NCI-H748 treated with DMSO at 0.1 percent for 48 hours (cell line): ENCODE results near the gene USF1.

Experiments used
- DNase-seq: peaks from one replicate; lab custom pipeline; 2025; lab: John Stamatoyannopoulos, UW

USF1 gene, protein sequence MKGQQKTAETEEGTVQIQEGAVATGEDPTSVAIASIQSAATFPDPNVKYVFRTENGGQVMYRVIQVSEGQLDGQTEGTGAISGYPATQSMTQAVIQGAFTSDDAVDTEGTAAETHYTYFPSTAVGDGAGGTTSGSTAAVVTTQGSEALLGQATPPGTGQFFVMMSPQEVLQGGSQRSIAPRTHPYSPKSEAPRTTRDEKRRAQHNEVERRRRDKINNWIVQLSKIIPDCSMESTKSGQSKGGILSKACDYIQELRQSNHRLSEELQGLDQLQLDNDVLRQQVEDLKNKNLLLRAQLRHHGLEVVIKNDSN

DNA sequence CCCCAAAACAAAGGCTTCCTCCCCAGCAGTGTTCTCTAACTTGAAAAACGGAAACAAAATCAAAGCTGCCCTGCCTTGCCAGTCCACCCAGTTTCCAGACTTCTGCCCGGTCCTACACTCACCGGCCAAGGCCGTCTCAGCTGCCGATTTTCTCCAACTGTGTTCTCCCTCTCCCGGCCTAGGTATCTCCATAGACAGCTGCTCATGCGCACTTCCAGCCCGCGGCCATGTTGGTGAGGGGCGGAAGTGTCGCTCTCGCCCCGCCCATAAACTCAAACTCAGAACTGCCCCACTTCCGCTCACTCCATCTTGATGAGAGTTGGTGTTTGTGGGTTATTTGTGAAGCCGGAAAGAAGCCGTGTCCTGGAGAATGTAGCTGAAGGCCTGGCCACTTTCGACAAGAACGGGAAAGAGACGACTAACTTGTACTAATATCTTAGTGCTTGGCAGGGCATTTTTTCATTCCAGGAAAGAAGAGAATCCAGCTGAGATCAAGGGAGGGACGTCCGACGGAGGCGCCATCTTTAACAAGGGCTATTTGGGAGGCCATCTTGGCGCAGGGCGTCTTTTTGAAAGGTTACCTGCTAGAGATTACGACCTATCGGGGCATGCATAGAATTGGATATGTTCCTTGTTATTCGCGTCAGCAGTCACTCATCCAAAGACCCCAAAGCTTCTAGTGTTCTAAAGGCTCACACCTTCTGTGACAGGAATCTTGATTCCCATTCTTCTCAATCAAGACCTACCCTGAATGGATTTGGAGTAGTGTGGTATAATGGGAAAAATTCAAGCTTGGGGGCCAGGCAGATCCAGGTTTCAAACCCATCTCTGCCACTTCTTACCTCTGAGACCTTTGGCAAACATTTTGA, at the start of gene USF1:
Gene USF1, minus strand, starts transcription at position 242 of the 869 bp plus-strand sequence. CDS start 2,702 bp downstream, outside the sequence.
- DNase-seq = peak; percentile 93

DNA sequence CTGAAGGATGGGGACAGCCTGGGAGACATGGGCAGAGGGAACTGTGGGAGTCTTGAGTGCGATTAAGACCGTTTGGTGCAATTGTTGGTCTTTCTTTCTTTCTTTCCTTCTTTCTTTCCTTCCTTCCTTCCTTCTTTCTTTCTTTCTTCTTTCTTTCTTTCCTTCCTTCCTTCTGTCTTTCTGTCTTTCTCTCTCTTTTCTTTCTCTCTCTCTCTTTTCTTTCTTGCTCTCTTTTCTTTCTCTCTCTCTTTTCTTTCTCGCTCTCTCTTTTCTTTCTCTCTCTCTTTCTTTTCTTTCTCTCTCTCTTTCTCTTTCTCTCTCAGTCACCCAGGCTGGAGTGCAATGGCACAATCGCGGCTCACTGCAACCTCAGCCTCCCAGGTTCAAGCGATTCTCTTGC, 49.5 kb upstream of the USF1 start:
- DNase-seq = no peak

DNA sequence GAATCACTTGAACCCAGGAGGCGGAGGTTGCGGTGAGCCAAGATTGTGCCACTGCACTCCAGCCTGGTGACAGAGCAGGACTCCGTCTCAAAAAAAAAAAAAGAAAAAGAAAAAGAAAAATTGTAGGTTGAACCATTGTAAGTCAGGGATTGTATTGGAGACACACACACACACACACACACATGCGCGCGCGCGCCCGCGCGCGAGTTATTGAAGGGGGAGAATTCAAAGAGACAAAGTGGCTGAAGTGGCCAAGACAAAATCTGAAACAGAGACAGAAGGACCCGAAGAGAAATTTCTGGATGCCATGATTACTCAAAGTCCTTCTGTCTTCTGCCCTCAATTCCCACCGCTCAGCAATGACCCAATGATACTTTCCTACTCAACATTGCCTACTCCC, 48.7 kb upstream of the USF1 start:
- no peak for DNase-seq

- no peak for DNase-seq
These were observed 46.8 kb upstream of the USF1 start for GRCh38 chr1:161092621-161093028.

DNA sequence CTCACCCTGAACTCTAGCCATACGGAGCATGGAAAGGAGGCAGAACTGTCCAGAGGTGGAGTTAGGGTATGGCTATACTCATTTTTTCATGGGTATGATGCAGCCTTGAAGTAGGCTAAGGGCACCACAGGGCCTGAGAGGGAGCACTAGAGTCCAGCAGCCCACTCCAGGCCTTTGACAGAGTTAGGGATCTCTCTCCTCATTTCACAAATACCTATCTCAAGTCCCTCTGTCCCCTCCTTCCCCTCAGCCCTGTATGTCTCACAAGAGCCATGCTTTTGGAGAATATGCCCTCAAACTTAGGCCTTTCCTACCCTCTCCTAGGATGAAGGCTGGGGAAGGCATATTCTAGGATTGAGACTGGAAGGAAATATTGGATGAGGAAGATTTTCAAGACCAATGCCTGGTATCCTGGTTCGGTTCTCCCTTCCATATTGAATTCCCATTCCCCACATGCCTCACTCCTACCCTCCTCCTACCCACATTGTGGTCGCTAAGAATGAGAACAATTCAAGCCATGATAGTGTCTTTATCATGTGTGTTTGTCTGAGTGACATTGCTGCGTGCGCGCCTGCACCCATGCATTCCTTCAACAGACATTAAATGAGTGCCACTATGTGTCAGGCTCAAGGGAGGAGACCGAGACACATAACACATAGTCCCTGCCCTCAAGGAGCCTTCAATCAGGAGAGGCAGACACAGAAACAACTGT, 46.2 kb upstream of the USF1 start:
- no peak for DNase-seq

- DNase-seq = no peak
These were observed 45.3 kb upstream of the USF1 start for GRCh38 chr1:161091093-161091492.

DNA sequence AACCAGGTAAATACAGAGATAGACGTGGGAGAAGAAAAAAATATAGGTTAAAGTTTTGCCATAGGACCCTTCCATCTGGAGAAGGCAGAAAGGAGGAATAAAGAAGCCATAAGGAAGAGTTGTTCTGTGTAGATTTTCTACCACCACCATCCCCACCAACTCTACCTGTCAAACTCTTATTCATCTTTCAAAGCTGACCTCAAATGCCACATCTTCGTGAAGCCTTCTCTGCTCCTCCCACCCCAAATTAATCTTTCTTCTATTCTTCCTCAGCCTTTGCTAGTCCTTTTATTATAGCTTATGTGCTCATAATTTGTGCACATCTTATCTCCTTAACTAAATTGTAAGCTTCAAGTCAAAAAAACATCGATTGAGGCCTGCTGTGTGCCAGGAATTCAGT, 44.8 kb upstream of the USF1 start:
- no peak for DNase-seq

- no peak for DNase-seq
These were observed 44.2 kb upstream of the USF1 start for GRCh38 chr1:161089938-161090337.

DNA sequence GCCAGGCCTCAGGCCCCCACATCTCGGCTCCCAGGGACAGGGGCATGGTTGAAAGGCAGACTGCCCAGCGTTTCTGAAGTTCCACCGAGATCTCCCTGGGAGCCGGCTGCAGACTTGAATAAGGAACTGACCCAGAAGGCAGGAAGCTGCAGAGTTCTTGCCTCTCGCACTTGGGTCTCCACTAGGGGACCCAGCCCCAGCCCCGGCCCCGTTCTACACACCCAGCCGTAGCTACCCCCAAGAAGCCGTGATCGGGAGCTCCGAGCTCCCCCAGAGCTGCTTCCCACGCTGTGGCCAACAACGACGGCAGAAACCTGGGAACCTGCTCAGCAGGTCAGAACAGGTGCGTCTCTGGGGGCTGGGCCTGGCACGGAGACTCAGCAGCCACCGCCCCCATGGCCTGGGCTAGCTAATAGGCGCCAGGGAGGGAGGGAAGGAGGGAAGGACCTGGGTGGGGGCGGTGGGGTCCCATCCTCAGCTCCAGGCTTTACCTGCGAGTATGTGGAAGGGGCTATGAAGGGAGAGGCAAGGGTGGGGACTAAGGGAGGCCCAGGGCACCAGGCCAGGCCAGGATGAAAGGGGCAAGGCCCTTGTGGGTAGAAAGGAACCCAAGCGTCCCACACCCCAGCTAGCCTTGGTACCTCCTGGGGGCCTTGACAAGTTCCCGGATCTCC, 43.6 kb upstream of the USF1 start, which contains the start of gene NECTIN4:
Gene NECTIN4, minus strand, starts transcription at position 308 of the 674 bp plus-strand sequence. Its CDS starts 262 bp downstream, at position 46.
- DNase-seq = no peak

- DNase-seq = no peak
These were observed 42.9 kb upstream of the USF1 start for GRCh38 chr1:161088587-161089110.

GRCh38 chr1:161086457-161086856, 40.7 kb upstream of the USF1 start:
- no peak for DNase-seq

DNA sequence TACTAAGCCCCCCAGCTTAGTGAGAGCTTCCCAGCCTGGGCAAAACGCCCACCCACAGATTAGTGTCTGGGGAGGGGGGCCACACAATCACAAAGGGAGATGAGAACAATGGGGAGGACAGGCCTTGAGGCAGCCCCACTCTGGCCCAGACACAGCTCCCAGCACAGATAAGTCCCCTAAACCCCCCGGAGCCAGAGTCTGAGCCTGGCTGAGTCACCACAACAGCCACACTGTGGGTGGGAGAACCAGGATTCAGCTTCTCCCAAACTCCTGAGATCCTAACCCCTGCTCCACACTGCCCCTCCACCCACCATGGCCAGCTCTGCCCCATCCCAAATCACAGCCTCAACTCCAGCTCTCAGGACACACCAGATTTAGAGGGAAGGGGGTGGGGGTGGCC, 39.4 kb upstream of the USF1 start:
- DNase-seq = no peak

DNA sequence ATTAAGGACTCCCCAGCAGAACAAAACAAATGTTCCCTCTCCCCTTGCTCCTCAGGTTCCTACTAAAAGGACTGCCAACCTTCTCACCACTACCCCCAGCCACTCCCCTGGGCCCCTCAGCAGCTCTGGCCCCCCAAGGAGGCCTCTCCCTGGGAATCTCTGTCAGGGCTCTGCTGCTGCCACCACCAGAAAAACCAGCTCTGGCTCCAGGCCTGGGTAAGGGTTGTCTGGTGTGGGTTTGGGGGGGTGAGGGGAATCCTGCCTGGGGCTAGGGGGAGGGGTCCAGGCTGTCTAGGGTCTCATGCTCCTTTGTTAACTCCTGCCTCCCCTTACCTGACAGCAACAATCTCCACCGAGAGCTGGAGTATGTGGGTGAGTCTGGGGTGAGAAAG, 38.8 kb upstream of the USF1 start:
- no peak for DNase-seq

DNA sequence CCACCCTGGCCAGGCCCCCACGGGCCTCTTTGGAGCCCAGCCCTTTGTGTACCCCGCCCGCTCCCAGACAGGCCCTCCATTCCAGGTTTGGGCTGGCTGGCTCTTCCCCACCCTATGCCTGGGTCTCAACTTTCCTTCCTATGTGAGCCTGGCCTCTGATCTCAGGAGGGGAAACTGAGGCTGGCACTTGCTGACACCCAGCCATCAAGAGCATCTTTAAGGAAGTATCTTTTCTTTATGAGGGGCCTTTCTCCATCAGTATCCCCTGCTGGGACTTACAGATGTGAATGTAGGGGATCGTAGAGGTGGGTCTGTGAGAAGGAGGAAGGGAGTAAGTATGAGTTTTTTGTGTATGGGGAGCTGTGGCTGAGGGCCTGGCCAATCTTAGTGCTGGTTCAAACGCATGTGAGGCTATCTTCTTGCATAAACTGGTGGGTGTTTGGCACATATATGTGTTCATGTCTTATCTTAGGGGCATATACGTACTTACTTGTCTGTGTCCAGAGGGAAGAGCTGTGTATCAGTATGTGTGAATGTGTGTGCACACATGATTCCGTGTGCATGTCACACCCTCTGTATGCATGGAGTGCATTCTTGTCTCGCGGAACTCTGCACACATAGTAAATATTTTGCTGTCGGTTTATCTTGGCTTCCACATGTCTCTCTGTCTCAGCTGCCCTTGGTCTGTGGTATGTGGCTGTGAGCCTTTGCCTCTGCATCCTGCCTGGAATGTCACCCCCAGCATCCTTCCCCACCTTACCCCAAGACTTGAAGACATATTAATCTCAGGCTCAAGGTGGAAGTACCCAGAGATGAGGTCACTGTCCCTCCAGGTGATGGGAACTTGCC, 38.2 kb upstream of the USF1 start:
- no peak for DNase-seq

DNA sequence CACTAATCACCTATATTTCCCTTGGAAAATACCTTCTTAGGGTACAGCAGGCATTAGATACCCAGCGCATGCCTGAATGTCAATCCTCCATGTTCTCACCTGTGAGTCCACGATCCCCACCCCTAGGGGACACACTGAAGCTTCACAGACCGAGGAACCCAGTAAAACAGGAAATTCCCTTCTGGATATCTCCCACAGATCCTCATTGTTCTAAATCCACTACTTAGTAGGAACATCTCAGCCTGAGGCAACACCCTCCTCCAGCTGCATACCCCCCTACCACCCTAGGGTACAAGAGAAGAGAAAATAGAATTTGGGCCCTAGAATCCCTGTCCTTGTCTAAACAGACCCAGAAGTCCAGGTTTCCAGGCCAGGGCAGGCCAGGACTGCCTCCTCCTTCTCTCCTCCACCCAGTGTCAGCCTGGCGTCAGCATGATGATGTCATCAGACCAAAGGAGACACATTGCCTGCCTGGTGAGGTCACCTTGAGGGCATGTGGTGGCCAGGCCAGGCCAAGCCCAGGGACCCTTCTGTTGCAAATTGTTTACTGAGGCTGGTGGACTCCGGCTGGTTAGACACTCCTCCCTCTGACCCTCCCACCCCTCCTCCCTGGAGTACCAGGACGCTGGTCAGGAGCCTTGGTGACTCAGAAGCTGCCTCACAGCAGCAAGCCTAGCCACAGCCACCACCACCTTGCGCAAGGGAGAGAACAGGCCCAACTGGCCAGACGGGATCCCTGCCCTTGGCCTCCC, 37.4 kb upstream of the USF1 start:
- DNase-seq = no peak

DNA sequence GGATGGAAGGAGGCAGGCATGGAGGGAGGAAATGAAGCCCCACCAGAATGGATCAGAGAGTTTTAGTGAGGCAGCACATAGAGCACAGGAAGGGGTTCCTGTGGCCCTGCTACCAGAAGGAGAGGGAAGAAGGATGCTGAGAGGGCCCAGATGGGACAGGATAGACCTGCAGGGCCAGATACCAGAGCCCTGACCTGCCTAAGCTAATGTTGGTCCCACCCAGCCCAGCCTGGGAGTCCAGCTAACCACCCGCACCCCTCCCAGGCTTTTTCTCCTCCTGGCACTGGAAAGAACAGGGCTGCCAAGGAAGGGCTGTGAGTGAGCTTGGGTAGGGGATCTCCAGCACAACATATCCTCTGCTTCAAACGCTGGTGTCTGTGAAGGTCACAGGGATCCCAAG, 36.7 kb upstream of the USF1 start:
- no peak for DNase-seq

DNA sequence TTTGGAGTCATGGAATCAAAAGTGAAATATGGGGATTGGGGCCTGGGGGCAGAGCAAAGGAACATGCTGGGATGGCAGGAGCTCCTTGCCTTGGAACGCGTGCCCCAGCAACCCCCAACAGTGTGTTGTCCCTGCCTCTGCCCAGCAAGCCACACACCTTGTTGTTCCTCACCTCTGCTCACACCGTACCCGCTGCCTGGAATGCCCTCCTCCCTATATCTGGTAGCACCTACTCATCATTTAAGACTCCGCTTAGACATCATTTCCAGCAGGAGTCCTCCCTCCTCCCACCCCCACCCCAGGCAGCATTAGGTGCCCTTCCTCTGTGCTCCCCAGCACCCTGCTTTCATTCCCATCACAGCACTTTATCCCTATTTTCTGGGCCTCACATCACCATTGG, 35.7 kb upstream of the USF1 start:
- no peak for DNase-seq

GRCh38 chr1:161080441-161081405, 34.9 kb upstream of the USF1 start:
- DNase-seq = no peak
